Right atrium auricular region (tissue), 2 donors: ENCODE measurements around the gene CNTN5. TPM values are rescaled to one million over a fixed set of nuclear protein-coding genes. Genes with fewer than 3 reads are reported as not detected.
"Not testable (repeated sequence)": the region's sequence is repeated elsewhere in the genome, so short reads cannot be mapped to it uniquely, and the experiment has no call there.

Source experiments
- DNase-seq: peaks from one replicate; pipeline ENCODE4 v3.0.0-alpha.2; 2019; ENCODE audit warnings: low spot score
- H3K27ac ChIP-seq, 2 donors: fragments of 200-600 bp; sonication (generic); 1 replicate in 1 of 2; 2 replicates in 1 of 2; pipeline ENCODE4 v1.5.1; 2016 to 2019
- H3K27me3 ChIP-seq, 2 donors: fragments of 200-600 bp; sonication (generic); one replicate each; pipeline versions ENCODE4 v1.5.1 to v1.6.0; 2017 to 2019
- H3K36me3 ChIP-seq: fragments of 200-600 bp; sonication (generic); one replicate; pipeline ENCODE4 v1.5.1; 2016
- H3K4me1 ChIP-seq, 2 donors: fragments of 200-600 bp; sonication (generic); one replicate each; pipeline versions ENCODE4 v1.5.1 to v1.6.0; 2017 to 2019
- H3K4me3 ChIP-seq, 2 donors: fragments of 200-600 bp; sonication (generic); 1 replicate in 1 of 2; 2 replicates in 1 of 2; pipeline ENCODE4 v1.5.1; 2017 to 2019; ENCODE audit warnings: mild to moderate bottlenecking in 1 of 2, moderate library complexity in 1 of 2
- H3K9me3 ChIP-seq, 2 donors: fragments of 200-600 bp; sonication (generic); one replicate each; pipeline ENCODE4 v1.5.1; 2019
- total RNA-seq, 2 donors: library from RNA; depleted of rRNA; stranded (reverse); fragments of >200 nt; gene quantifications; one replicate each; pipeline ENCODE4 v1.1.0, GENCODE V29; 2016
- TF ChIP-seq, protein P1 (sequence below), 2 donors: fragments of 200-600 bp; sonication (generic); IDR thresholded peaks; one replicate each; pipeline ENCODE4 v1.5.1; 2019; ENCODE audit warnings: antibody characterized with exemption in 2 of 2

Gene CNTN5
- total RNA-seq, 2 donors from 2014 or later: not detected

DNA sequence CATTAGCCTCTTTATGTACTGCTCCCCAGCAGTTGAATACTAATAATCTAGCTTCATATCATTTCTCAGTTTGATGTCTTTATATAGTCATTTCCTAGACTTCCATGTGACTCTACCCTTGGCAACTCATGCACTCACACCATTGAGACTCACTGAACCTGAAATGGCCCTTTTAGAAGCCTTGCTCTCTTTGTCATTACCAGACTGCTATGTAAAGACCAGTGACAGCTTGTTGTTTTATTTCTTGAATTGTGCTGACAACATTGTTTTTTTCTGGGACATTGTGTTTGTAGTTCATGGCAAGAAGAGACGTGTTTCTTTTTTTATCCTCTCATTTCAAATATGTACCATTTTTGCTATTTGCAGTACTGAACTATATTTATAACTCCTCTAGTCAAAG is 256.5 kb downstream of the CNTN5 start:
- Histone ChIP-seq H3K4me1 (no peaks in the 10 kb centered on the region), H3K27ac (no peak overlapping the region), H3K36me3 (no peaks in the 10 kb centered on the region), H3K9me3 (no peaks in the 10 kb centered on the region), H3K4me3 (no peak overlapping the region), H3K27me3 (no peaks in the 10 kb centered on the region)
- no peak for DNase-seq
- TF ChIP-seq, protein P1, sequence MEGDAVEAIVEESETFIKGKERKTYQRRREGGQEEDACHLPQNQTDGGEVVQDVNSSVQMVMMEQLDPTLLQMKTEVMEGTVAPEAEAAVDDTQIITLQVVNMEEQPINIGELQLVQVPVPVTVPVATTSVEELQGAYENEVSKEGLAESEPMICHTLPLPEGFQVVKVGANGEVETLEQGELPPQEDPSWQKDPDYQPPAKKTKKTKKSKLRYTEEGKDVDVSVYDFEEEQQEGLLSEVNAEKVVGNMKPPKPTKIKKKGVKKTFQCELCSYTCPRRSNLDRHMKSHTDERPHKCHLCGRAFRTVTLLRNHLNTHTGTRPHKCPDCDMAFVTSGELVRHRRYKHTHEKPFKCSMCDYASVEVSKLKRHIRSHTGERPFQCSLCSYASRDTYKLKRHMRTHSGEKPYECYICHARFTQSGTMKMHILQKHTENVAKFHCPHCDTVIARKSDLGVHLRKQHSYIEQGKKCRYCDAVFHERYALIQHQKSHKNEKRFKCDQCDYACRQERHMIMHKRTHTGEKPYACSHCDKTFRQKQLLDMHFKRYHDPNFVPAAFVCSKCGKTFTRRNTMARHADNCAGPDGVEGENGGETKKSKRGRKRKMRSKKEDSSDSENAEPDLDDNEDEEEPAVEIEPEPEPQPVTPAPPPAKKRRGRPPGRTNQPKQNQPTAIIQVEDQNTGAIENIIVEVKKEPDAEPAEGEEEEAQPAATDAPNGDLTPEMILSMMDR (IDR thresholded peaks at IDR 0.05): no peak

DNA sequence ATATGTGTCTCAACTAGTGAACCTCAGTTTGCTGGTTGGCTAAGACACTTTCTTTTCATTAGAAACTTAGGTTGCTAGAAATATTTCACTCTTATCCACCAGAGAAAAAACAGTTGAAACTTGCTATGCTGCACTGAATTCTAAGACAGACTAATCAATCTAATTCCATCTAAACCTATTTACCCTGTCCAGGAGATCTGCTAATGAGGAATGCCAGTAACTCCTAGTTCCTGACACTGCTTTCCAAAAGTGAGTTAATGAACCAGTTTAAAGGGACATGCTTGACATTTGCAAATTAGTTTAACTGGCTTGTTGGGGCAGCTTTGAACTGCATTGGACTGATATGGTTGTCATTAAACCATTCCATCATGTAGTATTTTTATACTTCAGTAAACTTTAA is 258.5 kb downstream of the CNTN5 start:
- Histone ChIP-seq H3K4me3 (no peak overlapping the region), H3K9me3 (no peaks in the 10 kb centered on the region), H3K27ac (no peak overlapping the region), H3K27me3 (no peaks in the 10 kb centered on the region), H3K4me1 (no peaks in the 10 kb centered on the region), H3K36me3 (no peaks in the 10 kb centered on the region)
- TF ChIP-seq, protein P1 (IDR thresholded peaks at IDR 0.05): no peak
- DNase-seq: no peak

DNA sequence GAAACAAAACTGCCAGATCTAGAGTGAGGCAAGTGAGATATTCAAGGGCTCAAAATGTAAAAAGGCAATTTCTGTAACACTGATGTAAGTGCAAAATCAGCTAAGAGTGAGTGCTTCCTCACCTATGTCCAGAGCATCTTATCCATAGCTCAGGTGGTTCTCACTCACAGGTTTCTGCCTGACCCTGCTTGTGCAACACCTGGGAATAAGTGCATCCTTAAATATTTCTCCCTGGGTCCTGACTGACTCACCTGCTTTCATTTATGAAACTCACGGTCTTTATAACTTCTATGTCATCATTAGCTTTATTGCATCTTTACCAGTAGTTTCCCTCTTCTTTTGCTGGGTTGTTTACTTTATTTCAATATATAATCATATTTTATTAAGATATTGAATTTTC is 260.6 kb downstream of the CNTN5 start:
- Histone ChIP-seq H3K27me3 (no peaks in the 10 kb centered on the region), H3K9me3 (no peaks in the 10 kb centered on the region), H3K4me3 (no peak overlapping the region), H3K27ac (no peak overlapping the region), H3K36me3 (no peaks in the 10 kb centered on the region), H3K4me1 (no peaks in the 10 kb centered on the region)
- DNase-seq: no peak
- TF ChIP-seq, protein P1 (IDR thresholded peaks at IDR 0.05): no peak

DNA sequence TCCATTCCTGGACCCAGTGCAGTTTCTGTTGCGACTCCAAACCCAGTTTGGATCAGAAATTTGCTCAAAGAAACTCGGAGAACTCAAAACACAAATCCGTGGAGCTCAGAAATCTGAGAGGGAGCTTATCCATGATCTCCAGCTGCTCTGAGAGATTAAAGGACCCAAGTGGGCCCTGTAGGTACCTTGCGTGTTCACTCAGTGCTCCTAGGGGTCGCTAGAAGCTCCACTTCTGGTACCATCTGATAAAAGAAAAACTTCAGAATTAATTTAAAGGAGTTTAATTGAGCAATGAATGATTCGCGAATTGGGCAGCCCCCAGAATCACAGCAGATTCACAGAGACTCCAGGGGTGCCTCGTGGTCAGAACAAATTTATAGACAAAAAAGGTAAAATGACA is 277.2 kb downstream of the CNTN5 start:
- H3K36me3 ChIP-seq, H3K27me3 ChIP-seq, H3K4me3 ChIP-seq, H3K27ac ChIP-seq, H3K4me1 ChIP-seq, DNase-seq: not testable (repeated sequence)
- peaks cover 4 to 22% of the 10 kb centered on the region in 2 donors for H3K9me3 ChIP-seq

DNA sequence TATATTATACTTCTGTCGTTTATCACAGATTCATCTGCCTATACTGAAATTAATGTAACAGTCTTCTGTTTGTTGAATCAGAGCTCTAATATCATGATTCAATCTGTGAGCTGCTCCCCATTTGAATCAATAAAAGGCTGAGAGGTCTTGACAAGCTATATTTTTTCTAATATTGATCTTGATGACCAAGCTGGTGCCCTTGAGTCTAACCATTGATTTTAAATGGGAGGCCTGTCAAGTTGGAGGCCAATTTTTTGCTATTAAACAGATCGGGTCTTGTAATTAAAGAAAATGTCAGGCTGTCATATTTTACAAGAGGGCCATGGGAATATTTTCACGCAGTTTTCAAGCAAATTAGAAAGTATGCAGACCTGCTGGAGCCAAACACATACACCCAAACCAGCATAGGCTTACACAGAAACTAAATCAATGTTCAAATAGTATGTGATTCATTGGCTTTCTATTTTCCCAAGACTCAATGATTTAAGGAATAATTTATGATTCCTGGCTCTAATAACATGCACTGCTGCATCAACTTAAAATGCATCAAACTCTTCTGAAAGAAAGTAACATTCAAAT is 286.9 kb downstream of the CNTN5 start:
- H3K4me1 ChIP-seq: no peaks in the 10 kb centered on the region
- H3K9me3 ChIP-seq: no peaks in the 10 kb centered on the region
- H3K27me3 ChIP-seq: no peaks in the 10 kb centered on the region
- H3K27ac ChIP-seq: no peak overlapping the region
- no peak for DNase-seq
- no peak overlapping the region for H3K4me3 ChIP-seq
- H3K36me3 ChIP-seq: no peaks in the 10 kb centered on the region
- TF ChIP-seq, protein P1 (IDR thresholded peaks at IDR 0.05): no peak

DNA sequence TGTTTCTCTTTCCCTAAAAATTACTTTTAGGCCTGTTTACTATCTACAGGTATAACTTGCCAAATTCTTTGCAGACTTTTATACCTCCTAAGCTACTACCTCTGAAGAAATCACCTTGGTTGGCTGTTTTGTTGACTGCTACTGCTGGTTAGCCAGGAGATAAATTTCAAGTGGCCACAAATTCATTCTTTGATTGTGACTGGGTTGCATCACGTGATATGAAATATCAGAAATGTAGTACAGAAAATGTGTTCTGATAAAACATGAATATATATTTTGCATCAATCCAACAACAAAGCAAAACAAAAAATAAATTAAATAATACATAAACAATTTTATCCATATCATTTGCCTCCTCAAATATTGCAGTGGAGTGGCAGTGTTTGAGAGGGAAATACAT is 291.1 kb downstream of the CNTN5 start:
- H3K4me1 ChIP-seq: peaks cover 0 to 1% of the 10 kb centered on the region in 2 donors
- H3K27ac ChIP-seq: no peak overlapping the region
- H3K27me3 ChIP-seq: no peaks in the 10 kb centered on the region
- TF ChIP-seq, protein P1 (IDR thresholded peaks at IDR 0.05): no peak
- H3K9me3 ChIP-seq: no peaks in the 10 kb centered on the region
- H3K4me3 ChIP-seq: no peak overlapping the region
- no peaks in the 10 kb centered on the region for H3K36me3 ChIP-seq
- no peak for DNase-seq
